NT2/D1 (cell line): ENCODE data around the gene ZNF648.
"Not testable (repeated sequence)": the region's sequence is repeated elsewhere in the genome, so short reads cannot be mapped to it uniquely, and the experiment has no call there.

Source experiments
- DNase-seq: peaks from one replicate; pipeline ENCODE4 v3.0.0-alpha.2; 2011; ENCODE audit warnings: low read depth, low spot score
- H3K27me3 ChIP-seq: 2 replicates; pipeline ENCODE4 v1.6.0; 2011; ENCODE audit warnings: mild to moderate bottlenecking; ENCODE audit not compliant: insufficient read length, insufficient read depth
- H3K36me3 ChIP-seq: 2 replicates; pipeline ENCODE4 v1.6.1; 2011; ENCODE audit warnings: mild to moderate bottlenecking, low read length, mixed read lengths; ENCODE audit not compliant: insufficient read depth, insufficient read length
- H3K4me1 ChIP-seq: 2 replicates; pipeline ENCODE4 v1.5.1; 2011; ENCODE audit not compliant: insufficient read depth, insufficient read length
- H3K4me3 ChIP-seq: 2 replicates; pipeline ENCODE4 v1.5.1; 2011; ENCODE audit warnings: low read depth; ENCODE audit not compliant: insufficient read length
- H3K9ac ChIP-seq: 2 replicates; pipeline ENCODE4 v1.6.0; 2011; ENCODE audit warnings: low read depth; ENCODE audit not compliant: insufficient read length
- H3K9me3 ChIP-seq: 2 replicates; pipeline ENCODE4 v1.5.1; 2011; ENCODE audit warnings: mild to moderate bottlenecking, low read length; ENCODE audit not compliant: insufficient read depth
- SUZ12 ChIP-seq: IDR thresholded peaks from 2 replicates; pipeline ENCODE4 v1.6.1; 2011; ENCODE audit not compliant: insufficient read length, insufficient read depth; ENCODE audit errors: extremely low read depth
- YY1 ChIP-seq: IDR thresholded peaks from 2 replicates; pipeline ENCODE4 v1.6.1; 2011; ENCODE audit not compliant: insufficient read length, insufficient read depth
- ZNF274 ChIP-seq: IDR thresholded peaks from 2 replicates; pipeline ENCODE4 v1.6.1; 2011; ENCODE audit warnings: mild to moderate bottlenecking, low read depth, low read length

Gene ZNF648

GRCh38 chr1:182054698-182055326, 6.7 kb downstream of the ZNF648 start:
- no peak for TF ChIP-seq YY1
- no peak for TF ChIP-seq SUZ12
- TF ChIP-seq ZNF274, result no peak
- no peak overlapping the region for H3K4me3 ChIP-seq
- no peaks in the 10 kb centered on the region for H3K9me3 ChIP-seq
- no peak overlapping the region for H3K9ac ChIP-seq
- peak; percentile 50 for DNase-seq
- no peaks in the 10 kb centered on the region for H3K4me1 ChIP-seq
- no peaks in the 10 kb centered on the region for H3K27me3 ChIP-seq
- no peaks in the 10 kb centered on the region for H3K36me3 ChIP-seq

GRCh38 chr1:182052355-182052754, 9.2 kb downstream of the ZNF648 start:
- no peak overlapping the region for H3K9ac ChIP-seq
- H3K36me3 ChIP-seq, result no peaks in the 10 kb centered on the region
- no peaks in the 10 kb centered on the region for H3K4me1 ChIP-seq
- TF ChIP-seq SUZ12, result no peak
- TF ChIP-seq YY1, result no peak
- no peak for TF ChIP-seq ZNF274
- no peak overlapping the region for H3K4me3 ChIP-seq
- H3K27me3 ChIP-seq, result no peaks in the 10 kb centered on the region
- H3K9me3 ChIP-seq, result no peaks in the 10 kb centered on the region
- DNase-seq, result no peak

GRCh38 chr1:182051938-182052337, 9.6 kb downstream of the ZNF648 start:
- no peaks in the 10 kb centered on the region for H3K27me3 ChIP-seq
- no peak for TF ChIP-seq ZNF274
- no peak for TF ChIP-seq YY1
- no peak for TF ChIP-seq SUZ12
- no peak overlapping the region for H3K4me3 ChIP-seq
- no peaks in the 10 kb centered on the region for H3K9me3 ChIP-seq
- DNase-seq, result no peak
- no peaks in the 10 kb centered on the region for H3K36me3 ChIP-seq
- no peak overlapping the region for H3K9ac ChIP-seq
- H3K4me1 ChIP-seq, result no peaks in the 10 kb centered on the region

GRCh38 chr1:182050481-182051448, 10.7 kb downstream of the ZNF648 start:
- Histone ChIP-seq H3K4me3 (no peak overlapping the region), H3K27me3 (no peaks in the 10 kb centered on the region), H3K9ac (no peak overlapping the region), H3K4me1 (no peaks in the 10 kb centered on the region), H3K36me3 (no peaks in the 10 kb centered on the region), H3K9me3 (peaks cover 11% of the 10 kb centered on the region)
- no peak for DNase-seq
- no peak for TF ChIP-seq ZNF274
- TF ChIP-seq SUZ12, result no peak
- no peak for TF ChIP-seq YY1

- no peak for DNase-seq
- no peaks in the 10 kb centered on the region for H3K4me1 ChIP-seq
- no peak overlapping the region for H3K4me3 ChIP-seq
- H3K9me3 ChIP-seq, result peaks cover 22% of the 10 kb centered on the region
- H3K27me3 ChIP-seq, result no peaks in the 10 kb centered on the region
- no peaks in the 10 kb centered on the region for H3K36me3 ChIP-seq
- no peak overlapping the region for H3K9ac ChIP-seq
- TF ChIP-seq YY1, result no peak
- no peak for TF ChIP-seq ZNF274
- TF ChIP-seq SUZ12, result no peak
These were observed 12.9 kb downstream of the ZNF648 start for GRCh38 chr1:182048562-182048961.

- H3K9me3 ChIP-seq, result peaks cover 22% of the 10 kb centered on the region
- no peak for DNase-seq
- no peaks in the 10 kb centered on the region for H3K4me1 ChIP-seq
- TF ChIP-seq YY1 (no peak), SUZ12 (no peak), ZNF274 (no peak)
- H3K9ac ChIP-seq, result no peak overlapping the region
- H3K4me3 ChIP-seq, result no peak overlapping the region
- no peaks in the 10 kb centered on the region for H3K27me3 ChIP-seq
- H3K36me3 ChIP-seq, result no peaks in the 10 kb centered on the region
These were observed 14.7 kb downstream of the ZNF648 start for GRCh38 chr1:182046763-182047162.

- H3K36me3 ChIP-seq, H3K9ac ChIP-seq: not testable (repeated sequence)
These were observed 16.0 kb downstream of the ZNF648 start for GRCh38 chr1:182045481-182045880.

More at GRCh38 chr1:182045481-182045880, 16.0 kb downstream of the ZNF648 start:
- DNase-seq, H3K4me1 ChIP-seq, H3K27me3 ChIP-seq, H3K4me3 ChIP-seq: not testable (repeated sequence)
- peaks cover 22% of the 10 kb centered on the region for H3K9me3 ChIP-seq
